ENCODE results near the gene ALCAM. TPM values are rescaled to one million over a fixed set of nuclear protein-coding genes. Genes with fewer than 3 reads are reported as not detected.
"Not testable (repeated sequence)": the region's sequence is repeated elsewhere in the genome, so short reads cannot be mapped to it uniquely, and the experiment has no call there.

Gene ALCAM
- total RNA-seq, 2 donors from 2014 or later: 3.3 to 16.5 TPM

GRCh38 chr3:105584003-105584790 lies 217.5 kb downstream of the ALCAM start:
- no peaks in the 10 kb centered on the region for H3K36me3 ChIP-seq
- DNase-seq (ENCODE audit: low spot score): no peak
- no peak overlapping the region for H3K4me3 ChIP-seq
- no peaks in the 10 kb centered on the region for H3K9me3 ChIP-seq
- no peak overlapping the region for H3K27ac ChIP-seq
- H3K4me1 ChIP-seq: no peaks in the 10 kb centered on the region
- no peak for TF ChIP-seq CTCF (IDR thresholded peaks at IDR 0.05)
- H3K27me3 ChIP-seq: no peaks in the 10 kb centered on the region

GRCh38 chr3:105593315-105593714 lies 226.6 kb downstream of the ALCAM start:
- Histone ChIP-seq H3K27ac (no peak overlapping the region), H3K9me3 (no peaks in the 10 kb centered on the region), H3K4me1 (no peaks in the 10 kb centered on the region), H3K4me3 (no peak overlapping the region), H3K27me3 (no peaks in the 10 kb centered on the region), H3K36me3 (no peaks in the 10 kb centered on the region)
- no peak for TF ChIP-seq CTCF (IDR thresholded peaks at IDR 0.05)
- no peak for DNase-seq (ENCODE audit: low spot score)

- no peaks in the 10 kb centered on the region for H3K36me3 ChIP-seq
- no peak for TF ChIP-seq CTCF (IDR thresholded peaks at IDR 0.05)
- no peaks in the 10 kb centered on the region for H3K4me1 ChIP-seq
- no peak overlapping the region for H3K27ac ChIP-seq
- H3K4me3 ChIP-seq: no peak overlapping the region
- no peak for DNase-seq (ENCODE audit: low spot score)
- no peaks in the 10 kb centered on the region for H3K27me3 ChIP-seq
- H3K9me3 ChIP-seq: no peaks in the 10 kb centered on the region
Measured at GRCh38 chr3:105594219-105594618, 227.5 kb downstream of the ALCAM start.

GRCh38 chr3:105598042-105598796 lies 231.5 kb downstream of the ALCAM start:
- Histone ChIP-seq H3K4me1 (no peaks in the 10 kb centered on the region), H3K36me3 (no peaks in the 10 kb centered on the region), H3K4me3 (no peak overlapping the region), H3K9me3 (no peaks in the 10 kb centered on the region), H3K27ac (no peak overlapping the region), H3K27me3 (no peaks in the 10 kb centered on the region)
- no peak for TF ChIP-seq CTCF (IDR thresholded peaks at IDR 0.05)
- DNase-seq (ENCODE audit: low spot score): no peak

- no peak overlapping the region for H3K27ac ChIP-seq
- no peaks in the 10 kb centered on the region for H3K36me3 ChIP-seq
- H3K4me3 ChIP-seq: no peak overlapping the region
- no peak for DNase-seq (ENCODE audit: low spot score)
- no peaks in the 10 kb centered on the region for H3K9me3 ChIP-seq
- no peaks in the 10 kb centered on the region for H3K27me3 ChIP-seq
- H3K4me1 ChIP-seq: no peaks in the 10 kb centered on the region
- no peak for TF ChIP-seq CTCF (IDR thresholded peaks at IDR 0.05)
Measured at GRCh38 chr3:105599350-105599749, 232.6 kb downstream of the ALCAM start.

GRCh38 chr3:105601756-105602155 lies 235.0 kb downstream of the ALCAM start:
- H3K9me3 ChIP-seq; H3K27ac ChIP-seq; H3K4me1 ChIP-seq; H3K36me3 ChIP-seq; DNase-seq (ENCODE audit: low spot score); H3K4me3 ChIP-seq; H3K27me3 ChIP-seq: not testable (repeated sequence)

- not testable (repeated sequence) for DNase-seq (ENCODE audit: low spot score); H3K27me3 ChIP-seq; H3K27ac ChIP-seq; H3K4me3 ChIP-seq; H3K4me1 ChIP-seq; H3K36me3 ChIP-seq; H3K9me3 ChIP-seq
Measured at GRCh38 chr3:105602286-105602685, 235.6 kb downstream of the ALCAM start.

- not testable (repeated sequence) for H3K4me3 ChIP-seq; H3K36me3 ChIP-seq; H3K9me3 ChIP-seq; H3K4me1 ChIP-seq; DNase-seq (ENCODE audit: low spot score); H3K27me3 ChIP-seq; H3K27ac ChIP-seq
Measured at GRCh38 chr3:105603516-105603915, 236.8 kb downstream of the ALCAM start.
